Measurements from ENCODE around the gene CYSRT1.
"Not testable (repeated sequence)": the region's sequence is repeated elsewhere in the genome, so short reads cannot be mapped to it uniquely, and the experiment has no call there.

Gene CYSRT1

DNA sequence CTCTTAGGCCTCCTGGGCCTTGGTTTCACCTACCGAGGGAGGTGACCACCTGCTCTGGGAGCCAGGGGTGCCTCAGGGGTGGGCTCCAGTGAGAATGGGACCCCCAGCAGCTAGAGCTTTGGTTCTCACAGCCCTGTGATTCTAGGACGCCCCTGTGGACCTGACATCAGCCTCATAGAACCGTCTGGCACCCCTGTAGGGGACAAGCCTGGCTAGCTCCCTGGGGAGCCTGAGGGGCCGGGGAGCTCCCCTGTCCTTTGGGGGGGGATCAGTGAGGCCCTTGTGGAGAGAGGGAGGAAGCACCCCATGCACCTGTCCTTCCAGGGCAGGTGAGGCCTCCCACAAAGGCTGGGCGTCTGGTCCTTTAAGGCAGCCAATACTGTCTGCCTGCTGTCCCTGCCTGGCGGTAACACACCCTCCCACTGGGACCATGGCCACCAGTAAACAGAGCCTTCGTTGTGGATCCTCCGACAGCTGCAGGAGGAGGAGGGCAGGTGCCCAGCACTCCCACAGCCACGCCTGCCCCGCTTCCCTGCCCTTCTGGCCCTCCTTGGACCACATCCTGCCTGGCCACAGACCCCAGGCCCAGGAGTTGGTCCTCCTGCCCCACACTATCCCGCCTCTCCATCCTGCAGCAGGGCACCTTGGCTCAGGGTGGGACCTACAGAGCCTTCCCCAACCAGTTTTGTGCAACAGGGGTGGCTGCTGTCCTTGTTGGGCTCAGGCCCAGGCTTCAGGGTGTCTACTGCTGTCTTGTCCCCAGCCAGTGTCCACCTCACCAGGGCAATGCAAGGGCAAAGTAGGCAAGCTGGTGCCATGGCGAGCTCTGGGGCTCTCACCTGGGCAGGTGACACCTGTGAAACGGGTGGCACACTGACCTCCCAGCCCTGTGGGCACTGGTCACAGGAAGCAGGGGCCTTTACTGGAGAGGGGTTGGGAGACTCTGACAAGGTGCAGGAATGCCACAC lies 13.1 kb downstream of the CYSRT1 start:
- DNase-seq (ENCODE audit: low read depth, low spot score) = no peak

DNA sequence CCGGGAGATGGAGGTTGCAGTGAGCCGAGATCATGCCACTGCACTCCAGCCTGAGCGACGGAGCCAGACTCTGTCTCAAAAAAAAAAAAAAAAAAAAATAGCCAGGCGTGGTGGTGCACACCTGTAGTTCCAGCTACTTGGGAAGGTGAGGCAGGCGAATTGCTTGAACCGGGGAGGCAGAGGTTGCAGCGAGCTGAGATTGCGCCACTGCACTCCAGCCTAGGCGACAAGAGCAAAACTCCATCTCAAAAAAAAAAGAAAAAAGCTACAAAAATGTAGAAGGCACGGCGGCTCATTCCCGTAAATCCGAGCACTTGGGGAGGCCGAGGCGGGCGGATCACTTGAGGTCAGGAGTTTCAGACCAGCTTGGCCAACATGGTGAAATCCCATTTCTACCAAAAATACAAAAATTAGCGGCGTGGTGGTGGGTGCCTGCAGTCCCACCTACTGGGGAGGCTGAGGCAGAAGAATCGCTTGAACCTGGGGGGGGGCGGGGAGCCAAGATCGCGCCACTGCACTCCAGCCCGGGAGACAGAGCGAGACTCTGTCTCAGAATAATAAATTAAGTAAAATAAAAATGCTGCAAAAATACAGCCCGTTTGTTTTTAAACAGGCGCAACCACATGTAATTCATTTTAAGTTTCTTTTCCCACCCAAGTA lies 14.7 kb downstream of the CYSRT1 start:
- not testable (repeated sequence) for DNase-seq (ENCODE audit: low read depth, low spot score)

DNA sequence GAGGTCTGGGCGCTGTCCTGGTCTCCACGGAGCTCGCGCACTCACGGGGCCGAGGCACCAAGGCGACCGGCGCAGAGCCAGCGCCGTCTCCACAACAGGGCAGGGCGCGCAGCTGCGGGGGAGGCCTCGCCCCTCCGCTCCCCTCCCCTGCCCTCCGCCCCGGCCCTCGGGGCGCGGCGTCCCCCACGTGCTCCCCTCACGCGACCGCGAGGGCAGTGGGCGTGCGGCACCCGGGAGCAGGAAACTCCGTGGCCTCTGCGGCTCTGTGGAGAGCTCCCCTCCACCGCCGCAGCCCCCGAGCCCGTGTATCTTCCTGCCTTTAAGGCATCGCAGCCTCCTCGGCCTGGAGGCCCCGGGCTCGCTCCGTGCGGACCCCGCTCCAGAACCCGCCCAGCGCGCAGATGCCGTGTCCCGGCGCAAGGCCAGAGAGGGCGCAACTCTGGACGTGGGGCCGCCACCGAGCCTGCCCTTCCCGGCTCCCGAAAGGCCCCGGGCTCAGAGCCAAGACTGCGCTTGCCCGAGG lies 15.4 kb downstream of the CYSRT1 start:
- DNase-seq (ENCODE audit: low read depth, low spot score) = peak; percentile 90

DNA sequence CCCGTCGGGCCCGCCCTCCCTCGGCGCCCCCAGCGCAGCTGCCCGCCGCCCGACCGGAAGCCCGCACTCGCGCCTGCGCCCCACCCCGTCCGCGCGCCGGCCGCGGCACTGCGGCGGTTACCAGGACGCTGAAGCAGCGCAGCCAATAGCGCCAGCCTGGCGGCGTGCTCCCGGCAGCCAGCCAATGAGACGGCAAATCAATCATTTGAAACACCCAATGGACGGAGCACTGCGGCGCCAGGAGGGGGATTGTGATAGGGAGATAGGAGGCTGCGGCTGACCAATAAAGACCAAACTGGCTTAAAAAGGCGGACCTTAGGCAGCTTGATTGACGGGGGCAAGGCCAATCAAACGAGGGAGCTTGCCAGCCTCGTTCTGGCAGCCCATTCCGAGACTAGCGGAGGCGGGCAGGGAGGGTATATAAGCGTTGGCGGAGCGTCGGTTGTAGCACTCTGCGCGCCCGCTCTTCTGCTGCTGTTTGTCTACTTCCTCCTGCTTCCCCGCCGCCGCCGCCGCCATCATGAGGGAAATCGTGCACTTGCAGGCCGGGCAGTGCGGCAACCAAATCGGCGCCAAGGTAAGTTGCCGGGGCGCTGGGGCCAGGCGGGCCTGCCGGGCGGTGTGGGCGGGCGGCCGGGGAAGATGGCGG lies 16.0 kb downstream of the CYSRT1 start, which contains the start of gene TUBB4B:
Gene TUBB4B, plus strand, starts transcription at position 447 of the 649 bp plus-strand sequence. Its CDS starts 74 bp downstream, at position 521.
- DNase-seq (ENCODE audit: low read depth, low spot score) = peak; percentile 100

DNA sequence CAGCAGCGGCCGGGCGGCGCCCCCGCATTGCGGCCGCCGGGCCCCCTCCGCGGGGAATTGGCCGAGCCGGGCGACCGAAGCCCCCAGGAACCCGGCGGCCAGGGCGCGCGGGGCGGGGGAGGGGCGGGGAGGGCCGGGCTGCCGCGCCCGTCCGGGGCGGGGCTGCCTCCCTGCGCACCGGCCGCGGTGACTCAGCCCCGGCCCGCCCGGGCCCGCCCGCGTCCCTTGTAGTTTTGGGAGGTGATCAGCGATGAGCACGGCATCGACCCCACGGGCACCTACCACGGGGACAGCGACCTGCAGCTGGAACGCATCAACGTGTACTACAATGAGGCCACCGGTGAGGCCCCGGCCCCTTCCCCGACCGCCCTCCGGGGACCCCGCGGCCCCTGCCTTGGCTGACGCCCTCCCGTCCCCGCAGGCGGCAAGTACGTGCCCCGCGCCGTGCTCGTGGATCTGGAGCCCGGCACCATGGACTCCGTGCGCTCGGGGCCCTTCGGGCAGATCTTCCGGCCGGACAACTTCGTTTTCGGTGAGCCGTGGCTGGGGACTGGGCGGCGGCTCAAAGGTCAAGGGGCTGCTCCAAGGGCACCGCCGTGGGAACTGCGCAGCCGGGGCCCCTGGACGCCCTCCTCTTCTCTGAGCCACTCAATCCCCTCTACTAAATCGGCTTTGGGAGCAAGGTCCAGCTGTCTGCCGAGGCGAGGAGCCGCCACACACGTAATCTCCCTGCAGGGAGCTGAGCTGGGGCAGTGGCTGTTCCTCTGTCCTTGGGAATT lies 16.7 kb downstream of the CYSRT1 start:
- peak; percentile 71 for DNase-seq (ENCODE audit: low read depth, low spot score)

DNA sequence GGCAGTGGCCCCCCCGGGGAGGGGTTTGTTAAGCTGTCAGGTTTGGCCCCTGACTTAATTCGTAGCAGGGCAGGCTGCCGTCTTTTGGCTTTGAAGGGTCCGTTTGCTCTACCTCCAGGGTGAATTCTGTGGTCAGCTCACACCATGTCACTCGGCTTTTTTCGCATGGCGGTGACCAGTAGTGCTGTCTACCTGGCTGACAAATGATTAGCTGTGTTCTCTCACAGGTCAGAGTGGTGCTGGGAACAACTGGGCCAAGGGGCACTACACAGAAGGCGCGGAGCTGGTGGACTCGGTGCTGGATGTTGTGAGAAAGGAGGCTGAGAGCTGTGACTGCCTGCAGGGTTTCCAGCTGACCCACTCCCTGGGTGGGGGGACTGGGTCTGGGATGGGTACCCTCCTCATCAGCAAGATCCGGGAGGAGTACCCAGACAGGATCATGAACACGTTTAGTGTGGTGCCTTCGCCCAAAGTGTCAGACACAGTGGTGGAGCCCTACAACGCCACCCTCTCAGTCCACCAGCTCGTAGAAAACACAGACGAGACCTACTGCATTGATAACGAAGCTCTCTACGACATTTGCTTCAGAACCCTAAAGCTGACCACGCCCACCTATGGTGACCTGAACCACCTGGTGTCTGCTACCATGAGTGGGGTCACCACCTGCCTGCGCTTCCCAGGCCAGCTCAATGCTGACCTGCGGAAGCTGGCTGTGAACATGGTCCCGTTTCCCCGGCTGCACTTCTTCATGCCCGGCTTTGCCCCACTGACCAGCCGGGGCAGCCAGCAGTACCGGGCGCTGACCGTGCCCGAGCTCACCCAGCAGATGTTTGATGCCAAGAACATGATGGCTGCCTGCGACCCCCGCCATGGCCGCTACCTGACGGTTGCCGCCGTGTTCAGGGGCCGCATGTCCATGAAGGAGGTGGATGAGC lies 17.6 kb downstream of the CYSRT1 start:
- DNase-seq (ENCODE audit: low read depth, low spot score) = peak; percentile 32

DNA sequence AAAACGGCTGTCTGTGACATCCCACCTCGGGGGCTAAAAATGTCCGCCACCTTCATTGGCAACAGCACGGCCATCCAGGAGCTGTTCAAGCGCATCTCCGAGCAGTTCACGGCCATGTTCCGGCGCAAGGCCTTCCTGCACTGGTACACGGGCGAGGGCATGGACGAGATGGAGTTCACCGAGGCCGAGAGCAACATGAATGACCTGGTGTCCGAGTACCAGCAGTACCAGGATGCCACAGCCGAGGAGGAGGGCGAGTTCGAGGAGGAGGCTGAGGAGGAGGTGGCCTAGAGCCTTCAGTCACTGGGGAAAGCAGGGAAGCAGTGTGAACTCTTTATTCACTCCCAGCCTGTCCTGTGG lies 18.3 kb downstream of the CYSRT1 start:
- DNase-seq (ENCODE audit: low read depth, low spot score) = not testable (repeated sequence)

DNA sequence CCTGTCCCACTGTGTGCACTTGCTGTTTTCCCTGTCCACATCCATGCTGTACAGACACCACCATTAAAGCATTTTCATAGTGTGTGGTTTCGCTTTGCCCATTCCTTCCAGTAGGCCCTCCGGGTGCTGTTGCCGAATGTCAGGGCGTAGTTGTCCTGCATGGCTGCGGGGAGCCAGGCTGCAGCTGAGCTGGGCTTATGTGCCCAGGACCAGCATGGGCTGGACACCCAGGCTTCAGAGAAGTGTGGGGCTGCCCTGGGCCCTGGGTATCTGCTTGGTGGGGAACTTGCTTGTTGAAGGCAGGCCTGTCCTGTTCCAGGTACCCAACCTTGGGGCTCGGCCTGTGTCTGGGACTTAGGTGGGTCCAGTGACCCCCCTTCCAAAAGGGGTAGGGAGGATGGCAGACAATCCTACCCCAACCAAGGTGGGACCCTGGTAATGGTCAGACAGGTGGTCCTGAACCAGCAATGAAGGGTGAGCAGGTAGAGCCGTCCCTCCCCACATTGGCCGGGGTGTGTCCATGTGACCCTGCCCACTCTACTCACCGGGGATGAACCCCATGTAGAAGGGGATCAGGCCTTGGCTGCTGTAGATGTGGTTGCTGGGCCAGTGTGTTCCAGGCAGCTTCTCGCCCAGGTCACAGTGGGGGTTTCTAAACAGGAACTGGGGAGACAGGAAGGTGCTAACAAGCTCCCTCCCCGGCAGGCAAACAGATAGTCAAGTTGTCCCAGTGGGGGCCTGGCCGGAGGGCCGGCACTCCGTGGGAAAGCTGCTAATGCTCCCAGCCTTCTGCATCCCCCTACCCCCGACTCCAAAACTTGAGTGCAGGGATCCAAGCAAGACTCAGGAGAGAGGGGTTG lies 18.9 kb downstream of the CYSRT1 start:
- DNase-seq (ENCODE audit: low read depth, low spot score) = no peak

DNA sequence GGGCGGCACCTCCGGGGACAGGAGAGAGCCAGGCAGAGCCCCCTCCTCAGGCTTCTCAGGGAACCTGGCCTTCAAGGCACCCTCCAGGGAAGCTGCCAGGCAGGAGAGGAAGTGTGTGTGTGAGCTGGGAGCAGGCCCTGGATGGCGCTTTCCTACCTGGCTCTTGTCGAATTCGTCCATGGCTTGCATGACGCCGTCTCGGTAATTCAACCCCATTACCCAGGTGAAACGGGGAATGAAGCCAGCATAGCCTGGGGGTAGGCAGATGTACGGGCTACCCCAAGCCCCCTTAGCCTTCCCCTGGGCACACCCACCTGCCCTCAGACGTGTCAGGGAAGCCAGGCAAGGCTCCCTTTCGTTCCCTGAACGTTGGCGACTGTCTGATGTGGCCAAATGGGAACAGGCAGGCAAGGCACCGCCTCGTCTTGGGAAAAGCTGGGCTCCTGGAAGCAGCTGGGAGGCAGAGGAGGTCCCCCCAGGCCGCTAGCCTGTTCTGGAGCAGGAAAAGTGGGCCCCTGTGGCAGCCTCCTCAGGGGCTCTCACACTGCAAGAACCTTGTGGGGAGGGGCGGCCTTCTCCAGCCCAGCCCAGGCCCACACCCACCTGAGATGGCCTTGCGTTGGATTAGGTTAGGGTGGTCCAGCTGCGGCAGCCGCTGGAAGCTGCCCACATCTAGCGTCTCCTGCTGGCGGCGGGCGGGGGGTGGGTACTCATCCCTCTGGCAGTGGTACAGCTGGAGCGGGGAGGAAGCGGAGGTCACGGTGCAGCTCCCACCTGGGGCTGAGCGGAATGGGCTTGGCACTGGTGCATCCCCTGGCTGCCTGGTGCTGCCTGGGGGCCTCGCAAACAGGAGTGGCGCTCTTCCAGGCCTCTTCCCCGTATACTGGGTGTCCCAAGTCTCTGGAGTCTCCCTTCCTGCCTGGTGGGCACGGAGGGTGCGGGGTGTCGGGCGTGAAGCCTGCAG lies 19.8 kb downstream of the CYSRT1 start:
- DNase-seq (ENCODE audit: low read depth, low spot score) = no peak

DNA sequence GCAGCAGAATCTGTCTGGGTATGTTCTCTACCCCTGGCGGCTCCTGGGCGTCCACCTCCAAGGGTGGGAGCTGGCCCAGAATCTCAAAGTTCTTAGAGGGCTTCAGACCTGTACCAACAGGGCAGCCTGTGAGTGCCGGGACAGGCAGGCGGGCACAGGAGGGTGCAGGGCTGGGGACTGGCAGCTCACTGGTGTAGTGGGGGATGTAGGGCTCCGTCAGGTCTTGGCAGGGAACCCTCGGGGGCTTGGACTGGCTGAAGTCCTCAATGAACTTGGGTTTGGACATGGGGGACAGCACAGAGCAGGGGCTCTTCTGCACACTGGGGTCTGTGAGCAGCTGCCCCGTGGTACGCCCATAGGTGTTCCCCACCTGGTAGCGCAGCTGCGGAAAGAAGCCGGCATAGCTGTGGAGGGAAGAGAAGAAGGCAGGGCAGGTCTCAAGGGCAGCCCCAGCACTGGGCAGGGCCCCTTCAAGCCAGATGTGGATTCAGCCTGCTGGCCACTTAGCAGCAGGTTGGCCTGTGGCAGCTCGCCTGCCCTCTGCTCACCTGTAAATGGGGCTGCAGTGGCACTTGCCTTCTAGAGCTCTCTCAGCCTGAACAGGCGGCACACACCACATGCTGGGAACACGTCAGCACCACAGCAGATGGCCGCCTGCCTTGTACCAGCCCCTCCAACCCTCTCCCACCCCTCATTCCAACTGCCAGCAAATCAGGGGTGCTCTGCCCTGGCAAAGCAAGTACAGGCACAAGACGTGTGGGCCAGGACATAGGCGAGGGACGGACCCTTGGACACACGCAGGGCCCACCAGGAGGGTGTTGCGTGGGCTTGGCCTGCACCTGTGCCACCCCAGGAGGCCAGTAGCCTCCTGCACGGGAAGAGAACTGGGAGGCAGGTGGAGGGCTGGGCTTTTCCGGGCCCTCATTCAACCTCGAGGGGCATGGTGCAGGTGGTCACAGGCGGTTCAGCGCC lies 20.8 kb downstream of the CYSRT1 start:
- DNase-seq (ENCODE audit: low read depth, low spot score) = no peak

DNA sequence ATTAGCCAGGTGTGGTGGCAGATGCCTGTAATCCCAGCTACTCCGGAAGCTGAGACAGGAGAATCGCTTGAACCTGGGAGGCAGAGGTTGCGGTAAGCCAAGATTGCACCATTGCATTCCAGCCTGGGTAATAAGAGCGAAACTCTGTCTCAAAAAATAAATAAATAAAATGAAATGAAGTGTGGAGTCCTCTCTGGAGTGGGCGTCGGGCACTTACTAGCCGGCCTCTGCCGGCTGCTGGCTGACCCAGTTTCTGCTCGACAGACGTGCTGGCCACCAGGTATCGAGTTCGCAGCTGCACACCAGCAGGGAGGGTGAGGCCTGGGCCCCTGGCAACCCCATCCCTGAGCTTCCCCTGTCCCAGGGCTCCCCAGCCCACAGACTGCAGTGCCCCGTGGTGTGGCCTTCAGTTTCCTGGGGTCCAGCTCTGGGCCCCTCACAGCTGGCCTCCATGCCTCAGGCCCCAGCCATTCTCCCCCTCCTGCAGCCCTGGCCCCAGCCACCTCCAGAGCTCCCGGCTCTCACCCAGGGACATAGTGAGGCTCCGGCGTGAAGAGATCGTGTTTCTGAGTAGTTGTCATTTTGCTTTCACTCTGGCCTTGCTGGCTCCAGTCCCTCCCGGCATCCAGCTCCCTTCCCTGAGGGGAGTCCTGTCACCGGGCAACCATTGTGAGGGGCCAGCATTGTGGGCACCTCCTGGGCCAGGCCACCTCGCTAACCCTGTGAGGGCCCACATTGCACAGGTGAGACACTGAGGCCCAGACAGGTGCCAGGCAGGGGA lies 22.4 kb downstream of the CYSRT1 start:
- DNase-seq (ENCODE audit: low read depth, low spot score) = no peak

DNA sequence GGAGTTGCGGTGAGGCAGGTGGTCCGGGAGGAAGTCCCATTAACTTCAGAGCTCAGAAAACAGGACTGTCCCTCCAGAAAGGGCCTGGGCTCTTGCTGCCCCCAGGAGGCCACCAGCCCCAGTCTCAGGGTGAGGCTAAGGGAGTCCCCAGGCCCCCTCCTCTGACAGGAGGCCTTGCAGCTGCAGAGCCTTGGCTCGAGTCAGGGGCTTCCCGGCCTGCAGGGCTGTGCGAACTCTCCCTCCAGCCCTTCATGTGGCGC lies 22.9 kb downstream of the CYSRT1 start:
- DNase-seq (ENCODE audit: low read depth, low spot score) = no peak

DNA sequence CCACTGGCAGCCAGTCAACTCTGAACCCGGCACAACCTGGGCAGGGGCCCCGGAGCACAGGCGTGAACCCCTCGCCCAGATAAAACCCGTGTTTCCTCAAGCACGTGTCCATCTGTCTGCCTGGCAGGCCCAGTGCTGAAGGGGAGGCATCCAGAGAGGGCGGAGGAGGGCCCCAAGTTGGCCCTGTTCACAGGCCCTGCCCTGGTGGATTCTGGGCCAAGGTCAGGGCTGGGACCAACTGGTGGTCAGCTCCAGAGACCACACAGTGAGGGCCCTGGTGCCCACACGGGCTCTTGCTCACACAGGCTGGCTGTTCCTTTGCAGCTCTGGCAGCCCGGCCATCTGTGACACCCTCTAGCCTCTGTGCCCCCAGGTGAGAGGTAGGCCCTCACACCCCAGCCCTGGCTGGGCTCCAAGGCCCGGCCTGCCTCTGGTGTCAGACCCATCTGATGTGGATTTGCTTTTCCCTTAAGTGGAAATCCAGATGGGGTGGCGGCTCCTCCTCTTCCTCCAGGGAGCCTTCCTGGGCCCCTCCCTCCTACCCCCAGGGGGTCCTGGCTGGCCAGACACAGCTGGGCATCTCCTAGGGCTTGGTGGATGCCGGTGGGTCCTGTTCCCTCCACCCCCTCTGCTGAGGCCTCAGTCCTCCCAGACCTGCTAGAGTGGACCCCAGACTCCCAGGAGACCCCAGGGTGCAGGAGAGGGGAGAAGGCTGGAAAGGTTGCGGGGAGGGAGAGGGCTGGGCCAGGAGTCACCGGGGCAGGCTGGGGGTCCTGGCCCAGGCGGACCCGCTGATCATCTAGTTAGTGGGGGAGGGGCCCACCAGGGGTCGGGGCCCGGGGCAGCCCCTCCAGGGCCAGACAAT lies 25.6 kb downstream of the CYSRT1 start:
- no peak for DNase-seq (ENCODE audit: low read depth, low spot score)

DNA sequence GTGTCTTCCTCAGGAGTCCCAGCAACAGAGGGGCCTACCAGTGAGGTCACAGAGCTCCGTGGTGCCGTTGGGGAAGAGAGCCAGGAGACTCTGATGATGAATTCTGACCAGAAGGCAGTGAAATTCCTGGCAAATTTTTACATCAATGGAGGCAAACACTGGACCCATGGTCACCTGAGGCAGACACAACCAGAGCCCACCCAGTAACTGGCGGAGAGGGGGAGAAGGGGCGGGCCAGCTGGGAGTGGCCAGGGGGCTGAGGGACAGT lies 26.2 kb downstream of the CYSRT1 start, which contains the start of gene STPG3:
Gene STPG3, plus strand, starts transcription at position 93 of the 268 bp plus-strand sequence. Its CDS starts 1 bp downstream, at position 94.
- peak; percentile 43 for DNase-seq (ENCODE audit: low read depth, low spot score)

DNA sequence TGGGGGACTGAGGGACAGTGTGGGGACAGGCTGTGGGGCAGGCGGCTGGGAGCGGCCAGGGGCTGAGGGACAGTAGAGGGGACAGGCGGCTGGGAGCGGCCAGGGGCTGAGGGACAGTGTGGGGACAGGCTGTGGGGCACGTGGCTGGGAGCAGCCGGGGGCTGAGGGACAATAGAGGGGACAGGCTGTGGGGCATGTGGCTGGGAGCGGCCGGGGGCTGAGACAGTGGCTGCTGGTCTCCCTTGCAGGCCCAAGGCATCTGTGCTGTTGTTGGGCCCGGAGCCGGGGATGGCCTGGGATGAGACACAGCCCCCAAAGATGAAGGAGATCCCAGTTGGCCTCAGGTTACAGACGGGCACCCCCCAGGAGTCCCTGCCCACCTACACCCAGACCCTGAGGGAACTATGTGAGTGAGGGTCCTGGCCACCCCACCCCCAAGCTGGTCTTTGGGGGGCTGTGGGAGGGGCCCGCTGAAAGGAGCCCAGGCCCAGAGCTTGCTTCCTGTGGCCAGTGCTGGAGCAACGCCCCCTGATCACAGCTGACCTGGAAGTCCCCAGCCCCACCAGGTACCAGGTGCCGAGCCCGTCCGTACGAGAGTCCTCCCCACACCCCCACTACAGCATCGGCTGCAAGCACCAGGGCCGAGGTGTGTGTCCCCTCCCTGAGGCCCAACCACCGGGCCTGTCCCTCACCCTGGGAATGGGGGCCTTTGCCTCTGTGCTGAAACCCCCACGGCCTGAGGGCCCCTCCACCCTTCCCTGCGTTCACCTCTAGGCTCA lies 26.7 kb downstream of the CYSRT1 start:
- DNase-seq (ENCODE audit: low read depth, low spot score) = no peak

Data from astrocyte of the hippocampus (primary cell).